ENCODE measurements around the gene DLX3. TPM values are rescaled to one million over a fixed set of nuclear protein-coding genes. Genes with fewer than 3 reads are reported as not detected.

Gene DLX3
- polyA plus RNA-seq, 6 donors from 2014 or later, result not detected

DNA sequence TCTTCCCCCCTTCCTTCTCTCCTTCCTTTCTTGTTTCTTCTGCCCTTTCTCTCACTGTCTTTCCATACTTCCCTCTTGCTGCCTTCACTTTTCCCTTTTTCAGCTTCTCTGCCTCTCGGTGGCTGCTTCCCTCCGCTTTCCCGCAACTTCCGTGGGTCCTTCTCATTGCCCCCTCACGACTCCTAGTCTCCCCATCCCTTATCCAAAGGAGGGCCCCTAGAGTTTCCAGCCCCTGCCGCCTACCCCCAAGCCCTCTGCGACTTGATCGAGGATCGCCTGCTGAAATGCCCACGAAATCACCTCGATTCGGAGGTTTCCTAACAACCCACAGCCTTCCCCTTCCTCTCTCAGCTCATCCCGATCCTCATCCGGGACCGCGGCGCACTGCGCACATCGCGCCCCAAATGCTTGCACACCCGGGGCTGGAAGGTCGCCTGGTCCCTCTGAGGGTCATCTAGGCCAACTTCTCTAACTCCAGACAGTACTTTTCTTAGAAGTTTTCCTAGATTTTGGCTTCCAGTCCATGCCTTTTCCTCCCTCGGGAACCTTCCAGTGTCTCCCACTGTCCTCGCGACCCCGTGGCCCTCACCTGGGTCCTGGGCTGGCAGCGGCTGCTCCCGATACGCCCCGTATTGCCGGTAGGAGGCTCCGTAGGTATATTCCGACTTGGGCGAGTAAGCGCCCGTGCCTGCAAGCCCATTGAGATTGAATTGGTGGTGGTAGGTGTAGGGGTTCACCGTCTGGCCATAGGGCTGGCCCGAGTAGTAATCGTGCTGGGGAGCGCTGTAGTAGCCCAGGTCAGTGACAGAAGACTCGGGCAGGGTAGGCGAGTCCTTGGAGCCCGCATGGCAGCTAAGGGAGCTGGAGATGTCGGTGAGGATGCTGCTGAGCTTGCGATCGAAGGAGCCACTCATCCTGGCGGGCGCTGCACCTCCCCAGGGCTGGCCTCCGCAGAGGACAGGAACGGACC, 654 bp downstream of the DLX3 start:
- peaks cover 70 to 95% (median 92%) of the 10 kb centered on the region in 3 donors for H3K27me3 Mint-ChIP-seq
- H3K4me1 Mint-ChIP-seq, result peaks cover 35 to 39% (median 36%) of the 10 kb centered on the region in 3 donors
- H3K4me3 Mint-ChIP-seq, result peak overlapping the region; percentile 82 to 95 (median 90)
- DNase-seq (no peak), ATAC-seq (ENCODE audit: low read depth in 2 of 2) (no peak)
- H3K27ac Mint-ChIP-seq, result peak overlapping the region in 3 of 6 donors; percentile 34 to 82 (median 72)
- H3K9me3 Mint-ChIP-seq, result peaks cover 0 to 3% (median 0%) of the 10 kb centered on the region in 7 donors
- H3K36me3 Mint-ChIP-seq, result peaks cover 0 to 20% of the 10 kb centered on the region in 2 donors

DNA sequence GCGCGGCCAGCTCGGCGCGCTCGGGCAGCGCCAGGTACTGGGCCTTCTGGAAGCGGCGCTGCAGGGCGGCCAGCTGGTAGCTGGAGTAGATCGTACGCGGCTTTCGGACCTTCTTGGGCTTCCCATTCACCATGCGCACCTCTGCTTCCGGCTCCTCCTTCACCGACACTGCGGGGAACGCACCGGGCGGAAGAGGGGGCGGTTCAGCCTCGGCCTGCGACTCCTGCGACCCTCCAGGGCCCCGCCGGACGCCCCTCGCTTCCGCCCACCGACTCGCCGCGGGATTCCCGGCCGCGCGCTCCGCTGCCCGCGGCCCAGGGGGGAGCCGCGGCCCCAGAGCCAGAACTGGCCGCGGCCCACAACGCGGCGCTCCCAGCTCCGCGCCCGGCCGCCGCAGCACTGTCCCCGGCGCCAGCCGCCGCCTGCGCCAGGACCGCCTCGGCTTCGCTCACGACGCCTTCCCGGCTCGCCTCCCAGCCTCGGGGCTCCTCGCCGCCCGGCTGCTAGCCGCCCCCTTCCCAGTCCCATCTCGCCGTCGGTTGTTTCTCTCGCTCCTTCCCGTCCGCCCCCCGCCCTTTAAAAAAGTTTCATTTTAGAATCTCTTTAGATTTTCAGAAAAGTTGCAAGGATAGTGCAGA, 1.5 kb downstream of the DLX3 start:
- ATAC-seq (ENCODE audit: low read depth in 2 of 2) (peak in 1 of 2 donors; percentile 17), DNase-seq (no peak)
- Mint-ChIP-seq H3K9me3 (peaks cover 0 to 3% (median 0%) of the 10 kb centered on the region in 7 donors), H3K4me1 (peaks cover 35 to 39% (median 36%) of the 10 kb centered on the region in 3 donors), H3K27me3 (peaks cover 72 to 95% (median 92%) of the 10 kb centered on the region in 3 donors), H3K4me3 (peak overlapping the region; percentile 82 to 95 (median 90)), H3K27ac (peak overlapping the region in 1 of 6 donors; percentile 34), H3K36me3 (peaks cover 0 to 20% of the 10 kb centered on the region in 2 donors)

GRCh38 chr17:49992933-49993422, 2.0 kb downstream of the DLX3 start:
- peak overlapping the region; percentile 13 to 89 (median 77) for H3K4me3 Mint-ChIP-seq
- peaks cover 31 to 35% (median 33%) of the 10 kb centered on the region in 3 donors for H3K4me1 Mint-ChIP-seq
- peaks cover 0 to 3% (median 0%) of the 10 kb centered on the region in 7 donors for H3K9me3 Mint-ChIP-seq
- peaks cover 0 to 20% of the 10 kb centered on the region in 2 donors for H3K36me3 Mint-ChIP-seq
- H3K27me3 Mint-ChIP-seq, result peaks cover 69 to 95% (median 92%) of the 10 kb centered on the region in 3 donors
- DNase-seq, result no peak
- ATAC-seq (ENCODE audit: low read depth in 2 of 2), result no peak
- H3K27ac Mint-ChIP-seq, result no peak overlapping the region

- Mint-ChIP-seq H3K4me3 (peak overlapping the region; percentile 13 to 89 (median 76)), H3K36me3 (peaks cover 0 to 20% of the 10 kb centered on the region in 2 donors), H3K9me3 (peaks cover 0 to 3% (median 0%) of the 10 kb centered on the region in 7 donors), H3K27ac (no peak overlapping the region), H3K27me3 (peaks cover 69 to 95% (median 92%) of the 10 kb centered on the region in 3 donors), H3K4me1 (peaks cover 30 to 35% (median 32%) of the 10 kb centered on the region in 3 donors)
- no peak for ATAC-seq (ENCODE audit: low read depth in 2 of 2)
- no peak for DNase-seq
These were observed 2.7 kb downstream of the DLX3 start for GRCh38 chr17:49992191-49992932.

DNA sequence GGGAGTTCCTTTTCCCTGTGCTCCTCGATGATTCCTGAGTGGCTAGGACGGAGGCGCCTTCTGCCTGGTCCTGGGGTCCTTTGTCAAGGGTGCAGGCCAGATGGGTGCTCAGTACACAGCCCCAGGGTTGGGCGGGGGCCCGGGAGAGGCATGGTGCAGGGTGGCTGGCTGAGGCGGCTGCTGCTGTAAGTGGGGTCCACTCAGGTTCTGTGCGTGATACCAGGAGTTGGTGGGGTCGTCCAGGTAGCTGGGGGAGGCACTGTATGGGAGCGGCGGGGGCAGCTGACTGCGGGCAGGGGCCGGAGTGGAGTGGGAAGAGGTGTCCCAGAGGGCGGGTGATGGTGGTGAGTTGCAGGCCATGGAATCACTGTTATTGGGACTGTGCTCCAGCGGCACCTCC, 3.6 kb downstream of the DLX3 start:
- DNase-seq (no peak), ATAC-seq (ENCODE audit: low read depth in 2 of 2) (no peak)
- Mint-ChIP-seq H3K27ac (no peak overlapping the region), H3K36me3 (peaks cover 0 to 20% of the 10 kb centered on the region in 2 donors), H3K4me1 (peaks cover 27 to 32% (median 28%) of the 10 kb centered on the region in 3 donors), H3K4me3 (no peak overlapping the region), H3K27me3 (peaks cover 72 to 98% (median 96%) of the 10 kb centered on the region in 3 donors), H3K9me3 (peaks cover 0 to 3% (median 0%) of the 10 kb centered on the region in 7 donors)

DNA sequence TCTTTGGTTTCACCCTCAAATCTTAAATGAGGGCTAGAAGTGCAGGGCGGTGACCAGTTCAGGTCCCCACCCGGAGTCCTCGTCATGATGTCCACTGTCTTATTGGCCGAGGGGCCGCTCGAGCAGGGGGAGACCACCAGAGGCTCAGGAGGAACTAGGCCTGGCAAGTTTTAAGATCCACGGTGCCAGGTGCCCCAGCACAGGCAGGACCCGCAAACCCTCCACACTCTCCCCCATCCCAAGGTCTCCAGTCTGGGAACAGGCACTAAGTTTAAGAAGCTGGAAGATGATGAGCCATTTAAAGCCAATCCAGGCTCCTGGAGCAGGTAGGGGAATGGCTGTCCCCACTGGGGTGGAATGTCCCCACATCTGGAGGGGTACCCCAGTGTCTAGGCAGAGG, 4.1 kb downstream of the DLX3 start:
- no peak for ATAC-seq (ENCODE audit: low read depth in 2 of 2)
- Mint-ChIP-seq H3K27me3 (peaks cover 67 to 98% (median 94%) of the 10 kb centered on the region in 3 donors), H3K9me3 (peaks cover 0 to 3% (median 0%) of the 10 kb centered on the region in 7 donors), H3K4me3 (peak overlapping the region in 1 of 8 donors; percentile 33), H3K4me1 (peaks cover 23 to 27% (median 24%) of the 10 kb centered on the region in 3 donors), H3K36me3 (peaks cover 0 to 20% of the 10 kb centered on the region in 2 donors), H3K27ac (no peak overlapping the region)
- DNase-seq, result no peak

DNA sequence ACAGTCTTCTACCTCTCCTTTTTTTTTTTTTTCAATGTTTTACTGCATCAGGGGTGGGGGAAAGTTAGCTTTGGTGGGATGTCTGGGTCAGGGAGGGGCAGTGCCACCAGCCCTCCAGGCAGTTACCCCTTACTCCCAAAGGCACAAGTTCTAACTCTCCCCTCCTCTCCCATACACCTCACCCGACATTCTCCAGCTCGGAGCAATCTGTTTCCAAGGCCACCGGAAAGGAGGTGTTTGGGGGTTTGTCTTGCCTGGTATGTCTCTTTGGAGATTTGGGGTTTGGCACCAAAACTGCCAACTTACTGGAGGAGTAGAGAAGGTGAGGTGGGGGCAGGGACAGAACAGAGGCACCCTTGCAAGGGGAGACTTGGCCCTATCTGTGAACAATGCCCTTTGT, 4.7 kb downstream of the DLX3 start:
- peaks cover 0 to 3% (median 0%) of the 10 kb centered on the region in 7 donors for H3K9me3 Mint-ChIP-seq
- H3K4me1 Mint-ChIP-seq, result peaks cover 19 to 23% (median 20%) of the 10 kb centered on the region in 3 donors
- H3K27me3 Mint-ChIP-seq, result peaks cover 66 to 98% (median 94%) of the 10 kb centered on the region in 3 donors
- no peak overlapping the region for H3K27ac Mint-ChIP-seq
- H3K4me3 Mint-ChIP-seq, result no peak overlapping the region
- DNase-seq (no peak), ATAC-seq (ENCODE audit: low read depth in 2 of 2) (no peak)
- H3K36me3 Mint-ChIP-seq, result peaks cover 0 to 17% of the 10 kb centered on the region in 2 donors

GRCh38 chr17:49989518-49989880, 5.5 kb downstream of the DLX3 start:
- Mint-ChIP-seq H3K27me3 (peaks cover 63 to 98% (median 94%) of the 10 kb centered on the region in 3 donors), H3K4me3 (no peak overlapping the region)

DNA sequence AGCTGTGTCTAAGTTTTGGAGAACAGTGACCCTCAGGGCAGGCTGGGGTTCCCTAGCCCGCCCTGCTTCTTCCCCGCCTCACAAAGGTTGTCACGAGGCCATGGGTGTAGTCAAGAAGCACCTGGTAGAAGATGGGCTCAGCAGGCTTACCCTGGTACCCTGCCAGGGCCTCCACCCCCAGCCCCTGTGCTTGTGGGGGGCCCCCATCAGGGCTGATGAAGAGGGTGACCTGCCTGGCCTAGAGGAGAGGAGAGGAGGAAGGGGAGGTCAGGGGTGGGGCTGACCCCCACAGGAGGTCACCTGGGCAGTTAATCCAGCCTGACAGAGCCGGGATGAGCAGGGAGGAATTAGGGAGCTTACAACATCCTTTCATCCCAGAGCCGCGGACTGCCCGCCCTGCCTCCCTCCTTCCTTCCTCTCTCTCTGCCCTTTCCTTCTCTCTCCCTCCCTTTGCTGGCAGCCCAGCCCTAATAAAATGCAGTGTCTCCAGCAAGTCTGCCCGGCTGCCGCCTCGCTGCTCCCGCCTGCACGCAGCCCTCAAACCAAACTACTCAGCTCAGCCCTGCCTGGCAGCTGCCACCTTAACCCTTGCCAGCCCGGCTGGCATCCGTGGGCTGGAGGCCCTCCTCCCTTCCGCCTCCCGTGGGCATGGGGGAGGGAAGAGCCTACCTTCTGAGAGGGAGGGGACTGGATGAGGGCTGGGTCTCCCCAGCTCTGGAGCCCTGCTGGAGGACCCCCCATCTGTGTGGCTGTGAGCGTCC, 7.2 kb downstream of the DLX3 start:
- Mint-ChIP-seq H3K27me3 (peaks cover 52 to 98% (median 88%) of the 10 kb centered on the region in 3 donors), H3K4me3 (no peak overlapping the region), H3K36me3 (no peaks in the 10 kb centered on the region), H3K9me3 (no peaks in the 10 kb centered on the region), H3K4me1 (peaks cover 1 to 3% (median 2%) of the 10 kb centered on the region in 3 donors), H3K27ac (no peak overlapping the region)
- DNase-seq, result no peak
- no peak for ATAC-seq (ENCODE audit: low read depth in 2 of 2)

More at GRCh38 chr17:49989518-49989880, 5.5 kb downstream of the DLX3 start:
- DNase-seq (no peak), ATAC-seq (ENCODE audit: low read depth in 2 of 2) (no peak)
- Mint-ChIP-seq H3K36me3 (peaks cover 0 to 9% of the 10 kb centered on the region in 2 donors), H3K9me3 (peaks cover 0 to 3% (median 0%) of the 10 kb centered on the region in 7 donors), H3K4me1 (peaks cover 11 to 14% (median 12%) of the 10 kb centered on the region in 3 donors), H3K27ac (no peak overlapping the region)

DNA sequence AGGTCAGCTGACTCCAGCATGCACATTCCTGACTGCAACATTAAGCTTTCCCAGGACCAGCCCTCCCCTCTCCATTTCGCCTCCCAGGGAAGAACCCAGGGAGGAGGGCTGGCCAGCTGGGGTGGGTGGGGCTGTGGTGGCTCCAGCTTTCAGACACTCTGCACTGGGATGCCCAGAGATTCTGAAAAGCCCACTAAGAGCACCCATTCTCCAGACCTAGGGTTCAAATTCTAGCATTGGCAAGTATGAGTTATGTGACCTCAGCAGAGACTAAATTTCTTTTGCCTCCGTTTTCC, 7.8 kb downstream of the DLX3 start:
- ATAC-seq (ENCODE audit: low read depth in 2 of 2), result no peak
- H3K27me3 Mint-ChIP-seq, result peaks cover 49 to 96% (median 85%) of the 10 kb centered on the region in 3 donors
- H3K4me1 Mint-ChIP-seq, result peaks cover 0 to 3% (median 0%) of the 10 kb centered on the region in 3 donors
- H3K9me3 Mint-ChIP-seq, result no peaks in the 10 kb centered on the region
- DNase-seq, result no peak
- H3K4me3 Mint-ChIP-seq, result no peak overlapping the region
- H3K27ac Mint-ChIP-seq, result peak overlapping the region in 1 of 6 donors; percentile 33
- H3K36me3 Mint-ChIP-seq, result no peaks in the 10 kb centered on the region

DNA sequence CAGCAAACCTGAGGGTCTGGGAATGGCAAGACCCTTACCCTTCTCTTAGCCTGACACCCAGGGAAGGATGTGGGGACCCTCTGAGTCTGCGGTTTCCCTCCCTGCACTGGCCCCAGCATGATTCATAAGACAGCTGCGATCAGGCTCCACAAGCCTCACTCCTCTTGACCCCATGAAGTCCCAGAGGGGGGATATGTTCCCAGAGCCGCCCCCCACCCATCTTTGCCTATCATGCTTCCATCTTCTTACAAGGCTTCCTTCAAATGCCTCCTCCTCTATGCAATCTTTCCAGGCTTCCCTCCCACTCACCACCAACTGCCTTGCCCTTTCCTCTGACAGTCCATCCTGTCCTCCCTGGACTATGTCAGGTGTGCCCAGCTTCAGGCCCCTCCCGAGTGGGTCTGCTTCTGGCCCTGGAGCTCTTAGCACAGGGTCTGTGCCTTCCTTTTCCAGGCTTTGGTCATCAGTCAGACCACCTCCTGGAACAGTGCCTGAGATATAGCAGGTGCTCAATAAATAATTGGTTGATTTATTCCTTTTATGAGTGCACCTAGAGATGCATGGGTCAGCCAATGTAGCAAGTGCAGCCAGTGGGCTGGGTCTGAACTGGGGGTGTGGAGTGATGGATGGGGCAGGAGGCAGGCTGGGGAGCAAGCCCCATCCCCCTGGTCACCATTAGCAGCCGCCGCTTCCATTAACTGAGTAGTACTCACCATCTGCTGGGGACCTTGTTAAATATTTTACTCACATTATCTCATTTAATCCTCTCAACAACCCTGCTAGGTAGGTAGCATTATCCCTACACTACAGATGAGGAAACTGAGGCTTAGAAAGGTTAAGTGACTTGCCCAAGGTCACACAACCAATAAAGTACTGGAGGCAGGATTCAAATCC, 8.4 kb downstream of the DLX3 start:
- H3K36me3 Mint-ChIP-seq, result no peaks in the 10 kb centered on the region
- ATAC-seq (ENCODE audit: low read depth in 2 of 2) (no peak), DNase-seq (no peak)
- H3K9me3 Mint-ChIP-seq, result no peaks in the 10 kb centered on the region
- no peak overlapping the region for H3K4me3 Mint-ChIP-seq
- H3K4me1 Mint-ChIP-seq, result peaks cover 0 to 3% (median 0%) of the 10 kb centered on the region in 3 donors
- H3K27me3 Mint-ChIP-seq, result peaks cover 47 to 96% (median 84%) of the 10 kb centered on the region in 3 donors
- H3K27ac Mint-ChIP-seq, result no peak overlapping the region

All from naive B cell (primary cell).